Measurements from ENCODE around the gene BAG5.
A peak's percentile ranks its signal among the peaks of the same experiment; 100 is the strongest.

Gene BAG5

GRCh38 chr14:103520269-103520656 is 42.2 kb downstream of the BAG5 start:
- no peak overlapping the region; the same call in 1 of the 2 replicates for H3K4me3 ChIP-seq (ENCODE audit: low read length)
- no peak for DNase-seq (ENCODE audit: low read depth)
- no peak for TF ChIP-seq CTCF (conservative IDR thresholded peaks at IDR 0.05; ENCODE audit: low read length)

GRCh38 chr14:103519837-103520212 is 42.6 kb downstream of the BAG5 start:
- DNase-seq (ENCODE audit: low read depth): no peak

GRCh38 chr14:103519043-103519836 is 43.2 kb downstream of the BAG5 start:
- H3K4me3 ChIP-seq (ENCODE audit: low read length): no peak overlapping the region
- TF ChIP-seq CTCF (conservative IDR thresholded peaks at IDR 0.05; ENCODE audit: low read length): no peak
- DNase-seq (ENCODE audit: low read depth): peak; percentile 59

More at GRCh38 chr14:103519837-103520212, 42.6 kb downstream of the BAG5 start:
- TF ChIP-seq CTCF (conservative IDR thresholded peaks at IDR 0.05; ENCODE audit: low read length): no peak
- H3K4me3 ChIP-seq (ENCODE audit: low read length): no peak overlapping the region

DNA sequence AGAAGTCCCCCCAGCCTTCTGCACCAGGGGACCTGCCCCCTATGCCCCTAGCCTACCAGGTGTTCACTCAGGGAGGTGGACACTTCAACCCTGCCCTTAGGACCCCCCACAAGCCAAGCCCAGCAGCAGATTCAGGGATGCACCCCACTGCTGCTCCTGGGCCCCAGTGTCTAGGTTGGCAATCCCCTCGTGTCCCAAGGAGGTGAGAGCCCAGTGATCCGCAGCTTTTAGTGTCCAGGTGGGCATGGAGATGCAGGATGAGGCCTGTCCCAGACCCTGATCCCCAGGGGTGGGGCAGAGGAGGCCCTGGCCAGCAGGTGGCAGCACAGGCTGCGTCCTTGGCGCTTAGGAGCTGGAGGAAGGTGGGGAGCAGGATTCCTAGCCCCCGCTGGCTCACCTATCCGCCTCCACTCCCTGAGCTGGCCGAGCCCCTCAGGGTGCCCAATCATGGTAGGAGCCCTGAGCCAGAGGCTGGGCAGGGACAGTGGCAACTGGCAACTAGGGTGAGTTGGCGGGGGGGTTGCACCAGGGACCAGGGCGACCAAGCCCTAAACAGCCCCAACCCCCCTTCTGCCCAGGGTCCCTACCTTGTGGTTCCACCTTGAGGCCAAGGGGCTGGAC is 43.9 kb downstream of the BAG5 start:
- peak; percentile 83 for TF ChIP-seq CTCF (conservative IDR thresholded peaks at IDR 0.05; ENCODE audit: low read length)
- DNase-seq (ENCODE audit: low read depth): peak; percentile 39
- H3K4me3 ChIP-seq (ENCODE audit: low read length): no peak overlapping the region

GRCh38 chr14:103517721-103518421 is 44.6 kb downstream of the BAG5 start:
- no peak for DNase-seq (ENCODE audit: low read depth)
- no peak for TF ChIP-seq CTCF (conservative IDR thresholded peaks at IDR 0.05; ENCODE audit: low read length)
- no peak overlapping the region for H3K4me3 ChIP-seq (ENCODE audit: low read length)

DNA sequence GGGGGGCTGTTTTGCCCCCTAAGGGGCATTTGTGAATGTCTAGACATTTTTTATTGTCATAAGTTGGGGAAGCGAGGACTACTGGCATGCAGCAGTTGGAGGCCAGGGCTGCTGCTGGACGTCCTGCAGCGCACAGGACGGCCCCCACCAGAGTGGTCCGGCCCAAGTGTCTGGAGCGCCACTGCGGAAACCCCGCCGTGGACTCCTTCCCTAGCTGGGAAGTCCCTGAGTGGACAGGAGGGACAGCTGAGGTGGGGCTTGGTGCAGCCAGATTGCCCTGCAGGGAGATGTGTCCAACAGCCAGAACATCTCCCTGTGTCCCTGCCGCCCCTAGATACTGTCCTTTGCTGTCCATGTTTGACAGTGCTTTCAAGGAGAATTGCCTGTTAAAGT is 45.3 kb downstream of the BAG5 start:
- DNase-seq (ENCODE audit: low read depth): no peak
- no peak for TF ChIP-seq CTCF (conservative IDR thresholded peaks at IDR 0.05; ENCODE audit: low read length)
- no peak overlapping the region for H3K4me3 ChIP-seq (ENCODE audit: low read length)

Data from AG10803 (cell line).